ENCODE measurements around the gene TENM3. TPM values are rescaled to one million over a fixed set of nuclear protein-coding genes. Genes with fewer than 3 reads are reported as not detected.

The TENM3 gene
- total RNA-seq, 4 donors from 2014 or later, result 3.4 to 9.8 (median 6.9) TPM

- WGBS, 2 donors (ENCODE audit: low coverage in 1 of 2), result 75 to 83% methylated on average over 5 to 7 of the region's 7 CpGs
- intact Hi-C loops (cut with DNase I; ENCODE audit: low total_unique reads), result no loop called here
- Histone ChIP-seq H3K4me1 (no peaks in the 10 kb centered on the region), H3K27ac (no peak overlapping the region), H3K4me3 (no peak overlapping the region), H3K27me3 (no peaks in the 10 kb centered on the region), H3K9me3 (no peaks in the 10 kb centered on the region), H3K36me3 (no peaks in the 10 kb centered on the region)
- no peak for TF ChIP-seq EP300 (IDR thresholded peaks at IDR 0.05; ENCODE audit: low read depth)
- no peak for TF ChIP-seq POLR2A (IDR thresholded peaks at IDR 0.05)
- no peak for DNase-seq
- in situ Hi-C loops (cut with MboI; ENCODE audit: low pct_ligation_motif_present in 1 of 4, low pct_unique_long_range_greater_than_20kb in 1 of 4, low sequenced_read_pairs in 3 of 4), result no loop called here
Measured at GRCh38 chr4:182789529-182789928, 546.3 kb downstream of the TENM3 start.

DNA sequence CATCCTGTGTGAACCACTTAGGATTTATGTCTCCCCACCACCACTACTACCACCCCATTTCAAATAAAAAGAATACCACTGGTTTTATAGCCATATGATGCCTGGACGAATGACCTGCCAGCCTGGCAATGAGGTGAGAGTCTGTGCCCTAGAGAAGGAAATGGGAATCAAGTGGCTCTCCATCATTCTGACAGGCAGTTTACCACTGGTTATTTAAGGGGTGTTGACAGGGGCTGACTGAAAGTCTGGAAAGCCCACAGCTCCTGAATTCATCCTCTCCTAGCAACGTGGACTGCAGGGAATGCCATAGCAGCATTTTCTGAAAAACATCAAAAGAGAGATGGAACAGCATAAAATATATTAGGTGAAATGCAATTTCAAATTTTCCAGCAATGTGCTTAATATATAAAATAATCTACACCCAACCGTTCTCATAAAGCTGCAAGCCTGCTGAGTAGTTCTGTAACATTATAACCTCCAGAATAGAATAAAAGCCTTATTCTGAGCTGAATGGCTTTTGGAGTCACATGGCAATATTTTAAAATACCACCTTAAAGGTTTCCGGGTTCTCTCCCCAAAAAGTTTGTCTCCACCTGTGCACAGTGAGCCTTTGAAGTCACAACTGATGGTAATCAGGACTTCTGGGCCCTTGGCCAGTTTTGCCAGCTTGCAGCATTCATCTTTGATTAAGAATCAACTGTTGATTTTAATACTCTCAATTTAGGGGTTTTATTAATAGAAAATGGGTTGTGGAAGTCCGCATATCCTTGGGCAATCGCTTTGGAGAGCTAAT, 552.4 kb downstream of the TENM3 start:
- no peak for DNase-seq
- no peak for TF ChIP-seq POLR2AphosphoS5 (IDR thresholded peaks at IDR 0.05)
- TF ChIP-seq, protein P1, sequence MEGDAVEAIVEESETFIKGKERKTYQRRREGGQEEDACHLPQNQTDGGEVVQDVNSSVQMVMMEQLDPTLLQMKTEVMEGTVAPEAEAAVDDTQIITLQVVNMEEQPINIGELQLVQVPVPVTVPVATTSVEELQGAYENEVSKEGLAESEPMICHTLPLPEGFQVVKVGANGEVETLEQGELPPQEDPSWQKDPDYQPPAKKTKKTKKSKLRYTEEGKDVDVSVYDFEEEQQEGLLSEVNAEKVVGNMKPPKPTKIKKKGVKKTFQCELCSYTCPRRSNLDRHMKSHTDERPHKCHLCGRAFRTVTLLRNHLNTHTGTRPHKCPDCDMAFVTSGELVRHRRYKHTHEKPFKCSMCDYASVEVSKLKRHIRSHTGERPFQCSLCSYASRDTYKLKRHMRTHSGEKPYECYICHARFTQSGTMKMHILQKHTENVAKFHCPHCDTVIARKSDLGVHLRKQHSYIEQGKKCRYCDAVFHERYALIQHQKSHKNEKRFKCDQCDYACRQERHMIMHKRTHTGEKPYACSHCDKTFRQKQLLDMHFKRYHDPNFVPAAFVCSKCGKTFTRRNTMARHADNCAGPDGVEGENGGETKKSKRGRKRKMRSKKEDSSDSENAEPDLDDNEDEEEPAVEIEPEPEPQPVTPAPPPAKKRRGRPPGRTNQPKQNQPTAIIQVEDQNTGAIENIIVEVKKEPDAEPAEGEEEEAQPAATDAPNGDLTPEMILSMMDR (IDR thresholded peaks at IDR 0.05), result no peak
- TF ChIP-seq POLR2A (IDR thresholded peaks at IDR 0.05), result no peak
- TF ChIP-seq EP300 (IDR thresholded peaks at IDR 0.05; ENCODE audit: low read depth), result no peak
- in situ Hi-C loops (cut with MboI; ENCODE audit: low pct_ligation_motif_present in 1 of 4, low pct_unique_long_range_greater_than_20kb in 1 of 4, low sequenced_read_pairs in 3 of 4) (no loop called here), intact Hi-C loops (cut with DNase I; ENCODE audit: low total_unique reads) (no loop called here)
- 55 to 68% methylated on average over 5 to 6 of the region's 6 CpGs for WGBS, 2 donors (ENCODE audit: low coverage in 1 of 2)
- Histone ChIP-seq H3K4me1 (no peaks in the 10 kb centered on the region), H3K36me3 (no peaks in the 10 kb centered on the region), H3K27me3 (no peaks in the 10 kb centered on the region), H3K4me3 (no peak overlapping the region), H3K9me3 (no peaks in the 10 kb centered on the region), H3K27ac (no peak overlapping the region)

GRCh38 chr4:182799515-182800215, 556.5 kb downstream of the TENM3 start:
- no peak for TF ChIP-seq POLR2A (IDR thresholded peaks at IDR 0.05)
- DNase-seq, result no peak
- no peaks in the 10 kb centered on the region for H3K36me3 ChIP-seq
- no peak overlapping the region for H3K4me3 ChIP-seq
- no peaks in the 10 kb centered on the region for H3K4me1 ChIP-seq
- in situ Hi-C loops (cut with MboI; ENCODE audit: low pct_ligation_motif_present in 1 of 4, low pct_unique_long_range_greater_than_20kb in 1 of 4, low sequenced_read_pairs in 3 of 4) (loop anchor here in 3 of 4 donors (10.0 kb wide), 1 partner anchor 325 kb away; no protein-coding TSS in a partner anchor), intact Hi-C loops (cut with DNase I; ENCODE audit: low total_unique reads) (loop anchor here (10.0 kb wide), 1 partner anchor 325 kb away; no protein-coding TSS in a partner anchor)
- H3K9me3 ChIP-seq, result no peaks in the 10 kb centered on the region
- 95 to 97% methylated on average over 19 to 85 of the region's 85 CpGs for WGBS, 2 donors (ENCODE audit: low coverage in 1 of 2)
- H3K27me3 ChIP-seq, result no peaks in the 10 kb centered on the region
- no peak overlapping the region for H3K27ac ChIP-seq

GRCh38 chr4:182800216-182800515, 557.0 kb downstream of the TENM3 start:
- in situ Hi-C loops (cut with MboI; ENCODE audit: low pct_ligation_motif_present in 1 of 4, low pct_unique_long_range_greater_than_20kb in 1 of 4, low sequenced_read_pairs in 3 of 4) (loop anchor here in 3 of 4 donors (10.0 kb wide), 1 partner anchor 325 kb away; no protein-coding TSS in a partner anchor), intact Hi-C loops (cut with DNase I; ENCODE audit: low total_unique reads) (loop anchor here (10.0 kb wide), 1 partner anchor 325 kb away; no protein-coding TSS in a partner anchor)
- H3K4me1 ChIP-seq, result no peaks in the 10 kb centered on the region
- TF ChIP-seq POLR2A (IDR thresholded peaks at IDR 0.05) (no peak), EP300 (IDR thresholded peaks at IDR 0.05; ENCODE audit: low read depth) (no peak), POLR2AphosphoS5 (IDR thresholded peaks at IDR 0.05) (no peak)
- TF ChIP-seq, protein P1 (IDR thresholded peaks at IDR 0.05), result no peak
- H3K27ac ChIP-seq, result no peak overlapping the region
- no peaks in the 10 kb centered on the region for H3K9me3 ChIP-seq
- H3K27me3 ChIP-seq, result no peaks in the 10 kb centered on the region
- WGBS, 2 donors (ENCODE audit: low coverage in 1 of 2), result 93 to 94% methylated on average over 13 to 29 of the region's 29 CpGs
- H3K36me3 ChIP-seq, result no peaks in the 10 kb centered on the region
- H3K4me3 ChIP-seq, result no peak overlapping the region
- DNase-seq, result no peak

DNA sequence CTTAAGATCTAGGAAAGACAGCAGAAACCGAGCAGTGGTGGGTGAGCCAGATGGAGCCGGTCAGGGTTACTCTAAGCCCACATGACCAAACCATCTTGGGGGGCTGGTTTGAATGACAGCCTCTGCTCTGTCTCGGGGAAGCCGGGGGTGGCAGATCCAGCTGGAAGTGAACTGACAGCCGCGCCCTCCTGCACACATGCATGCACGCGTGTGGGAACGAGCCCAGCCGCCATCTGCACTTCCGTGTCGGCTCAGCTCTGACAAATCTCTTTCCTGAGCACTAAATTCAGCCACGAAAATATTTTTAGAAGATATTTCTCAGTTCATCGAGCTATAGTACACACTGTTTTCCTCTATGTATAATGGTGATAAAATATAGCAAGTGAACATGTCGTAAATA, 558.4 kb downstream of the TENM3 start:
- WGBS, 2 donors (ENCODE audit: low coverage in 1 of 2), result 82 to 83% methylated on average over 14 to 15 of the region's 15 CpGs
- no peak overlapping the region for H3K27ac ChIP-seq
- no peaks in the 10 kb centered on the region for H3K4me1 ChIP-seq
- intact Hi-C loops (cut with DNase I; ENCODE audit: low total_unique reads) (loop anchor here (1.0 to 10.0 kb wide), 2 partner anchors 47 to 327 kb away; no protein-coding TSS in a partner anchor), in situ Hi-C loops (cut with MboI; ENCODE audit: low pct_ligation_motif_present in 1 of 4, low pct_unique_long_range_greater_than_20kb in 1 of 4, low sequenced_read_pairs in 3 of 4) (loop anchor here in 3 of 4 donors (10.0 kb wide), 1 partner anchor 327 kb away; no protein-coding TSS in a partner anchor)
- H3K9me3 ChIP-seq, result no peaks in the 10 kb centered on the region
- TF ChIP-seq, protein P1 (IDR thresholded peaks at IDR 0.05), result no peak
- no peak for TF ChIP-seq EP300 (IDR thresholded peaks at IDR 0.05; ENCODE audit: low read depth)
- no peak for TF ChIP-seq POLR2A (IDR thresholded peaks at IDR 0.05)
- no peak for TF ChIP-seq POLR2AphosphoS5 (IDR thresholded peaks at IDR 0.05)
- H3K27me3 ChIP-seq, result peaks cover 2% of the 10 kb centered on the region
- H3K36me3 ChIP-seq, result no peaks in the 10 kb centered on the region
- no peak for DNase-seq
- no peak overlapping the region for H3K4me3 ChIP-seq
